GM18951 (cell line): ENCODE data around the gene EPHA1.
"Not testable (repeated sequence)": the region's sequence is repeated elsewhere in the genome, so short reads cannot be mapped to it uniquely, and the experiment has no call there.

ENCODE experiments used
- POLR2A ChIP-seq: IDR thresholded peaks from 4 replicates; pipeline ENCODE4 v1.6.1; 2011; ENCODE audit warnings: mild to moderate bottlenecking; ENCODE audit not compliant: insufficient read length, insufficient read depth; ENCODE audit errors: extremely low read depth
- in situ Hi-C: fragments of 300-500 bp; cut with MboI; formaldehyde crosslinking; loops from one replicate; pipeline ENCODE4 v1.12.0; 2022; ENCODE audit warnings: low sequenced_read_pairs, mixed read lengths, inconsistent platforms; ENCODE audit not compliant: unreplicated experiment

EPHA1 gene

GRCh38 chr7:143406002-143406357, 2.7 kb downstream of the EPHA1 start:
- in situ Hi-C loops: no loop called here

GRCh38 chr7:143405173-143406001, 3.3 kb downstream of the EPHA1 start:
- in situ Hi-C loops: no loop called here
- no peak for TF ChIP-seq POLR2A

More at GRCh38 chr7:143406002-143406357, 2.7 kb downstream of the EPHA1 start:
- no peak for TF ChIP-seq POLR2A

GRCh38 chr7:143402233-143402632, 6.4 kb downstream of the EPHA1 start:
- in situ Hi-C loops: not testable (repeated sequence)

GRCh38 chr7:143401265-143401664, 7.4 kb downstream of the EPHA1 start:
- in situ Hi-C loops: no loop called here
- TF ChIP-seq POLR2A: no peak

- in situ Hi-C loops: no loop called here
- TF ChIP-seq POLR2A: no peak
These were observed 9.0 kb downstream of the EPHA1 start for GRCh38 chr7:143399642-143400041.

GRCh38 chr7:143399151-143399550, 9.5 kb downstream of the EPHA1 start:
- TF ChIP-seq POLR2A: no peak
- in situ Hi-C loops: no loop called here

GRCh38 chr7:143398616-143399015, 10.0 kb downstream of the EPHA1 start:
- TF ChIP-seq POLR2A: no peak
- in situ Hi-C loops: no loop called here

- in situ Hi-C loops: no loop called here
These were observed 10.7 kb downstream of the EPHA1 start for GRCh38 chr7:143397710-143398530.

GRCh38 chr7:143396625-143397556, 11.8 kb downstream of the EPHA1 start:
- in situ Hi-C loops: no loop called here
- TF ChIP-seq POLR2A: no peak

More at GRCh38 chr7:143397710-143398530, 10.7 kb downstream of the EPHA1 start:
- TF ChIP-seq POLR2A: no peak

GRCh38 chr7:143396182-143396581, 12.5 kb downstream of the EPHA1 start:
- TF ChIP-seq POLR2A: no peak
- in situ Hi-C loops: no loop called here

GRCh38 chr7:143395187-143396149, 13.2 kb downstream of the EPHA1 start:
- in situ Hi-C loops: no loop called here
- no peak for TF ChIP-seq POLR2A

- TF ChIP-seq POLR2A: no peak
- in situ Hi-C loops: no loop called here
These were observed 13.9 kb downstream of the EPHA1 start for GRCh38 chr7:143394777-143395176.
